Panc1 (cell line): Measurements from ENCODE around the gene ERC2.

ENCODE experiments used
- CTCF ChIP-seq: fragments of 450-650 bp; IDR thresholded peaks from 2 replicates; pipeline ENCODE4 v1.5.1; 2017; ENCODE audit warnings: mild to moderate bottlenecking
- POLR2AphosphoS5 ChIP-seq: IDR thresholded peaks from 2 replicates; pipeline ENCODE4 v1.6.1; 2012; ENCODE audit warnings: mild to moderate bottlenecking, low read depth, low read length, moderate library complexity
- REST ChIP-seq, 2 experiments: IDR thresholded peaks; 2 replicates each; pipeline ENCODE4 v1.6.1; 2011 to 2012; ENCODE audit warnings: low read depth in 2 of 2, control low read depth in 1 of 2, low read length in 1 of 2, mild to moderate bottlenecking in 1 of 2, moderate library complexity in 1 of 2; ENCODE audit not compliant: insufficient read depth in 1 of 2

- TF ChIP-seq CTCF (no peak), POLR2AphosphoS5 (no peak), REST (IDR thresholded peaks at IDR 0.05; ENCODE audit: insufficient read depth in 1 of 2, low read depth in 2 of 2, low read length in 1 of 2) (no peak)
Observed at GRCh38 chr3:56081246-56081645, 387.0 kb downstream of the ERC2 start.
